RWPE1 (cell line): ENCODE data around the gene RAB36.

Experiments used
- CTCF ChIA-PET: fragments of 350-600 bp; sonication (Branson Sonifier 250); formaldehyde crosslinking; extraction: SDS; loops from one replicate; lab custom pipeline; 2021; lab: Yijun Ruan, JAX
- POLR2A ChIA-PET: fragments of 400-600 bp; formaldehyde crosslinking; extraction: SDS; loops from one replicate; lab custom pipeline; 2020; ENCODE audit warnings: antibody characterized with exemption; ENCODE audit not compliant: low non-redundant PET; lab: Yijun Ruan, JAX
- DNase-seq: peaks from one replicate; pipeline ENCODE4 v3.0.0; 2012; ENCODE audit warnings: low spot score
- H3K27ac ChIP-seq: fragments of 450-650 bp; 2 replicates; pipeline ENCODE4 v1.5.1; 2017
- CTCF ChIP-seq: fragments of 450-650 bp; conservative IDR thresholded peaks from 2 replicates; pipeline ENCODE4 v1.5.1; 2017; ENCODE audit warnings: low read depth, mild to moderate bottlenecking

Gene RAB36

GRCh38 chr22:23169043-23169406 is 23.7 kb downstream of the RAB36 start:
- TF ChIP-seq CTCF: no peak
- H3K27ac ChIP-seq: no peak overlapping the region
- CTCF ChIA-PET: interaction anchor here (1.5 kb wide), 1 partner anchor 113 kb away, joined by 4 read pairs; no protein-coding TSS in a partner anchor
- DNase-seq: no peak
- POLR2A ChIA-PET: no interaction called here

- POLR2A ChIA-PET: no interaction called here
- TF ChIP-seq CTCF: no peak
- CTCF ChIA-PET: interaction anchor here (3.3 kb wide), 1 partner anchor 106 kb away, joined by 16 read pairs; no protein-coding TSS in a partner anchor
- no peak for DNase-seq
- no peak overlapping the region for H3K27ac ChIP-seq
Measured at GRCh38 chr22:23175817-23176644, 30.8 kb downstream of the RAB36 start.

- no peak for DNase-seq
- TF ChIP-seq CTCF: no peak
- CTCF ChIA-PET: interaction anchor here (3.3 kb wide), 1 partner anchor 105 kb away, joined by 16 read pairs; no protein-coding TSS in a partner anchor
- POLR2A ChIA-PET: no interaction called here
- H3K27ac ChIP-seq: no peak overlapping the region
Measured at GRCh38 chr22:23176645-23177027, 31.4 kb downstream of the RAB36 start.

- DNase-seq: no peak
- CTCF ChIA-PET: interaction anchor here (3.3 kb wide), 1 partner anchor 105 kb away, joined by 16 read pairs; no protein-coding TSS in a partner anchor
- TF ChIP-seq CTCF: no peak
- POLR2A ChIA-PET: no interaction called here
- H3K27ac ChIP-seq: no peak overlapping the region
Measured at GRCh38 chr22:23177197-23177596, 31.9 kb downstream of the RAB36 start.

- peak; percentile 96 for TF ChIP-seq CTCF
- ChIA-PET POLR2A (no interaction called here), CTCF (interaction anchor here (0.7 to 1.2 kb wide), 3 partner anchors 103 to 207 kb away, joined by 3 to 12 read pairs (median 3); no protein-coding TSS in a partner anchor)
- H3K27ac ChIP-seq: peak overlapping the region; percentile 81
- DNase-seq: peak; percentile 67
Measured at GRCh38 chr22:23178512-23179254, 33.4 kb downstream of the RAB36 start.
